ENCODE results near the gene CCNL1. TPM values are rescaled to one million over a fixed set of nuclear protein-coding genes. Genes with fewer than 3 reads are reported as not detected.

CCNL1 gene
- total RNA-seq, 1 donor from 2014 or later, result 116 TPM

- no peak for DNase-seq (ENCODE audit: extremely low spot score, unreplicated experiment)
- H3K36me3 Mint-ChIP-seq (ENCODE audit: unreplicated experiment), result no peaks in the 10 kb centered on the region
- no peak overlapping the region for H3K27ac Mint-ChIP-seq (ENCODE audit: unreplicated experiment)
- no peak for TF ChIP-seq CTCF (IDR thresholded peaks at IDR 0.05)
- no peaks in the 10 kb centered on the region for H3K27me3 Mint-ChIP-seq (ENCODE audit: unreplicated experiment)
- H3K4me3 Mint-ChIP-seq (ENCODE audit: unreplicated experiment), result no peak overlapping the region
- H3K4me1 Mint-ChIP-seq (ENCODE audit: unreplicated experiment), result peaks cover 16% of the 10 kb centered on the region
- no peaks in the 10 kb centered on the region for H3K9me3 Mint-ChIP-seq (ENCODE audit: unreplicated experiment)
Observed at GRCh38 chr3:157117875-157118654, 41.9 kb downstream of the CCNL1 start.

- Mint-ChIP-seq H3K27ac (ENCODE audit: unreplicated experiment) (no peak overlapping the region), H3K9me3 (ENCODE audit: unreplicated experiment) (no peaks in the 10 kb centered on the region)
Observed at GRCh38 chr3:157117206-157117605, 42.7 kb downstream of the CCNL1 start.

GRCh38 chr3:157116017-157116416, 43.9 kb downstream of the CCNL1 start:
- no peak for DNase-seq (ENCODE audit: extremely low spot score, unreplicated experiment)
- no peak overlapping the region for H3K27ac Mint-ChIP-seq (ENCODE audit: unreplicated experiment)
- TF ChIP-seq CTCF (IDR thresholded peaks at IDR 0.05), result no peak
- no peaks in the 10 kb centered on the region for H3K36me3 Mint-ChIP-seq (ENCODE audit: unreplicated experiment)
- H3K4me1 Mint-ChIP-seq (ENCODE audit: unreplicated experiment), result peaks cover 6% of the 10 kb centered on the region
- no peaks in the 10 kb centered on the region for H3K9me3 Mint-ChIP-seq (ENCODE audit: unreplicated experiment)
- H3K27me3 Mint-ChIP-seq (ENCODE audit: unreplicated experiment), result no peaks in the 10 kb centered on the region
- H3K4me3 Mint-ChIP-seq (ENCODE audit: unreplicated experiment), result no peak overlapping the region

More at GRCh38 chr3:157117206-157117605, 42.7 kb downstream of the CCNL1 start:
- Mint-ChIP-seq H3K4me1 (ENCODE audit: unreplicated experiment) (peaks cover 15% of the 10 kb centered on the region), H3K4me3 (ENCODE audit: unreplicated experiment) (no peak overlapping the region), H3K36me3 (ENCODE audit: unreplicated experiment) (no peaks in the 10 kb centered on the region), H3K27me3 (ENCODE audit: unreplicated experiment) (no peaks in the 10 kb centered on the region)
- no peak for TF ChIP-seq CTCF (IDR thresholded peaks at IDR 0.05)
- no peak for DNase-seq (ENCODE audit: extremely low spot score, unreplicated experiment)

GRCh38 chr3:157115069-157116006, 44.6 kb downstream of the CCNL1 start:
- Mint-ChIP-seq H3K27me3 (ENCODE audit: unreplicated experiment) (no peaks in the 10 kb centered on the region), H3K27ac (ENCODE audit: unreplicated experiment) (no peak overlapping the region), H3K9me3 (ENCODE audit: unreplicated experiment) (no peaks in the 10 kb centered on the region), H3K4me3 (ENCODE audit: unreplicated experiment) (no peak overlapping the region), H3K36me3 (ENCODE audit: unreplicated experiment) (no peaks in the 10 kb centered on the region), H3K4me1 (ENCODE audit: unreplicated experiment) (peaks cover 11% of the 10 kb centered on the region)
- DNase-seq (ENCODE audit: extremely low spot score, unreplicated experiment), result no peak
- no peak for TF ChIP-seq CTCF (IDR thresholded peaks at IDR 0.05)
